ENCODE measurements around the gene VPS26B.
"Not testable (repeated sequence)": the region's sequence is repeated elsewhere in the genome, so short reads cannot be mapped to it uniquely, and the experiment has no call there.

The VPS26B gene

DNA sequence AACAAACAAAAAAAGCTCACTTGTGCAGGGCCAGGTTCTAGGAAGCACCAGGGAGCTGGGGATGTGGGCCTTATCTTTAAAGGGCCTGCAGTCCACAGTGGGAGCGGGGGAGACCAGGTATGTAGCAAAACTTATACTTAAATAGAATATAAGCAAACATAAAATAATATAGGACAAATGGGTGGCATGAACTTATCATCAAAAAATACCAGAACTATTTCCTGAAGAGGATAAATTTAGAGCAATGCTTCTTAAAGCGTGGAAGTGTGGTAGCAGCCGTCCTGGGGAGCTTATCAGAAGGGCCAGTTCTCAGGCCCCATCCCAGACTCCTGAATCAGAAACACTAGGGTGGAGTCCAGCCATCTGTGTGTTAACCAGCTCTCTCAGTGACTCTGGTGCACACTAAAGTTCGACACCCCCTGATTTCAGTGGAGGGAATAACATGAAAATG, 9.3 kb downstream of the VPS26B start:
- no peak for FAIRE-seq

DNA sequence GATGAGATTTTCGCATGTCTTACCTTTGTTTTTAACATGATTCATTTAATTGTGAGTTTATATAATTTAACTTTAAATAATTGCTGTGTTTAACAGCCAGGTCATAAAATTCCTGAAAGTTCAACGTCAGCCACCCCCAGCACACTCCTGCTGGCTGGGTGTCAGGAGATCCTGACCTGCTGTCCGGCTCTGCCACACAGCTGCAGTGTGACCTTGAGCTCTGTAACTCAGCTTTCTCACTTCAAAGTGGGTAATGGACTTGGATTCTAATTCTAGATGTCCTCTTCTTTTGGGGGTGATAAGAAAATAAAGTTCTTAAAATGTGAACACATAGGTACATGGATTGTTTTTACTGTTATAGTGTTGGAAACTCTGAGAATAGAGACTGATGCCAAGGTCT, 10.9 kb downstream of the VPS26B start:
- FAIRE-seq, result no peak

DNA sequence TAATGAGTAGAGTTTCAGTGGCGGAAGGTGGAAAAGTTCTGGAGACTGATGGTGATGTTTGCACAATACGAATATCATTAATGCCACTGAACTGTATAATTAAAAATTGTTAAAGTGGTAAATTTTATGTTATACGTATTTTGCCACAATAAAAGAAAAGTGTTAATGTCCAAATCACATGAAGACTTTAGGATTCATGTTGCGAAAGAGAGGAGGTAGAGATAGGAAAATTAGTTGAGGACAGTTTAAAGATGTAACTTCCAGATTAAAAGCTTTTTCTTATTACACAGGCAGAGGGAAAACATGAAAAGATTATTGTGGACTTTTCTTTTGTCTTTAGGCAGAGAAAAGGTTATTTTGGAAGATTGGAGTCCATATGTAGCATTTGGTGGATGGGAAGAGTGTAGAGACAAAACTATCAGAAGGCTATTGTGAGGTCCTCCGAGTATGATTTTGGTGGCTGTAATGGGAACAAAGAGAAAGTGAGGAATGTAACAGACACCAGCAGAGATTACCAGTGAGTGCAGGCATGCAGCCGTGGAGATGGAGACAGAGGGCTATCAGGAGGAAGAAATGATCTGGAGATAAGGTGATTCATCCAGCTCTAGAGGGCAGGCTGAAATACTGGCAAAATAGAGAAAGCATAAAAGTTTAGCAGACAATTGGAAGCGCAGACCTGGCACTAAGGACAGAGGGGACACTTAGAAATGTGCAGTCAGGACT, 12.5 kb downstream of the VPS26B start:
- no peak for FAIRE-seq

DNA sequence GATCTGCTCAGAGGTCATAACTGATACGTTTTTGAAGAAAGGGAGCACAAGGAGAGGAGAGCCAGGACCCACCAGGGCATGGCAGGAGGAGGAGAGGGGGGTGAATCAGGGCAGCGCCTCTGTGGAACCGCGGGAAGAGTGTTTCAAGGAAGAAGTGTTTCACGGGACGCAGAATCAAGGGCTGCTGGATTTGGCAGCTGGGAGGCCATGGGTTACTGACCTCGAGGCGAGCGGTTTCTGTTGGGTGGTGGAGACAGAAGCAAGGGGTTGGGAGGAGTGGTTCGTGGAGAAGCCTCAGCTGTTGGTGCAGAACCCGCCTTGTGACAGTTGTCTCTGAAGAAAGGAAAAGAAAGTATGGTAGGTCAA, 13.1 kb downstream of the VPS26B start:
- FAIRE-seq, result no peak

DNA sequence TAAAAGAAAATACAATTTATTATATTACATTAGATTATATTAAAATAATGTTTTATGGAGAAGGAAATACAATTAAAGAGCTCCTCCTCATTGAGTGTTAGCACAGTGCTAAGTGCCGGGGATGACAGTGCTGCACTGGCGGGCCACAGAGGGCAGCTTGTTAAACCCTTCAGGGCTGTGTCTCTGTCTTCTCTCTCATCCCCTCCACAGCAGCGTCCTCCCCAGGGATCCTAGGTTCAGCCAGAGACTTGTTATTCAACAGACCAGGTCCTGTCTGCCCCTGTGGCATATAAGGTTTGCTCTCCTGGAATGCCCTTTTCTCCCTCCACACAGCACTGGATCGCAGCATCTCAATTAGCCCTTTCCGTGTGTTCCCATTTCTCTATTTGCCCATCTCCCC, 14.5 kb downstream of the VPS26B start:
- no peak for FAIRE-seq

DNA sequence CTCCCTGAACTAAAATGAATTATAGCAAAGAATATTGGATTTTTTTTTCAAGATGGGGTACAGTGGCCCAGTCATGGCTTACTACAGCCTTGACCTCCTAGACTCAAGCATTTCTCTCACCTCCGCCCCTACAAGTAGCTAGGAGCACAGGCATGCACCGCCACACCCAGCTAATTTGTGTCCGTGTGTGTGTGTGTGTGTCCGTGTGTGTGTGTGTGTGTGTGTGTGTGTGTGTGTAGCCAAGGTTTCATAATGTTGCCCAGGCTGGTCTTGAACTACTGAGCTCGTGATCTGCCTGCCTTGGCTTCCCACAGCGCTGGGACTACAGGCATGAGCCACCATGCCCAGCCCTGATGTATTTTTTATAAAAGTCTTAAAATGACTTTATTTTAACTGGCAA, 16.1 kb downstream of the VPS26B start:
- no peak for FAIRE-seq

DNA sequence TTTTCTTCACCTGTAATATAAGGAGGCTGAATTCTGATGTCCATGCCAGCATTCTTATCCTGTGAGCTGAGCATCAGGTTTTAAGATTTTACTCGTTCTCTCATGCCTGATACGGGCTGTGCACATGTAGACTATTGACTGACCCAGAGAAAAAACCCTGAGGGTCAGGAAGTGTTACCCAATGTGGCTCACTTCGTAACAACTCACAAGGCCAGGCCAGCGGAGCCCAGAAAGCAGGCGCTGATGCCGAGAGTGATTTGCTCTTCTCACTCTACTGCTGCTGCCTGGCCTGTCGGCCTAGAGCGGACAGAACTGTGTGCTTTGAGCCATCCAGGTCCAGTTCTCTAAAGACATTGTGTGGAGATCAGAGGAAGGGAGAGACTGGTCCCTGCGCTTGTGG, 17.9 kb downstream of the VPS26B start:
- no peak for FAIRE-seq

DNA sequence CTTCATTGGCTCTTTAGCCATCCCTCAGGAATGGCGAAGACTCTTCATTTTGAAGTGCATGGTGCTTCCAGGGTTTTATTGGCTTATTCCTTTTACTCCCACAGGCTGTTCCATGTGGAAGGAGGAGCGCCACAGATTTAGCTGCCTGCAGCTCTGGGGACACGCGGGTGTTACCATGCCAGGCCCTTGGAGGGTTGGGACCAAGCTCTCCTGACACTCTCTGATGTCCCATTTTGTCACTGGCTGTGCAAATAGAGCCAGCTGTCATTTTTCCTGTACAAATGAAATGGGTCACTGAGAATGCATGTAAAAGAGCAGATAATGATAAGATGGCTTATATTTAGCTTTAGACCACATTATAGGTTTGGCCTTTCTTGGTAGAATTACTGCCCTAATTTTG, 19.4 kb downstream of the VPS26B start:
- FAIRE-seq, result no peak

DNA sequence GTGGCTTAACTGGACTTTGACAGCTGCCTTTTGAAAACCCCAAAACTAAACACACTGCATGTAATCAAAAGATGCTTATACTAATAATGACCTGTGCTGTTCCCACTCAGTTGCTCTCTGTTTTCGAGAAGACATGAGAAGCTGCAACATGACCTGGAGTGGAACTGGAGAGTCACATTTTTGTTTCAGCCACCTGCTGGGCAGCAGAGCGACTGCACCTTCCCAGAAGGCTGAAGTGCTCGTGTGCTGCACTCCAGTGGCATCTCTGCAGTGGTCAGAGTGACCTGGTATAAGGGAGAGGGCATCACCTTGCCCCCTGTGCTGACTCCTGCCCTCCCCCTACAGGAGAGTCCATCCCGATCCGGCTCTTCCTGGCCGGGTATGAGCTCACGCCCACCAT, 20.1 kb downstream of the VPS26B start:
- FAIRE-seq, result no peak

DNA sequence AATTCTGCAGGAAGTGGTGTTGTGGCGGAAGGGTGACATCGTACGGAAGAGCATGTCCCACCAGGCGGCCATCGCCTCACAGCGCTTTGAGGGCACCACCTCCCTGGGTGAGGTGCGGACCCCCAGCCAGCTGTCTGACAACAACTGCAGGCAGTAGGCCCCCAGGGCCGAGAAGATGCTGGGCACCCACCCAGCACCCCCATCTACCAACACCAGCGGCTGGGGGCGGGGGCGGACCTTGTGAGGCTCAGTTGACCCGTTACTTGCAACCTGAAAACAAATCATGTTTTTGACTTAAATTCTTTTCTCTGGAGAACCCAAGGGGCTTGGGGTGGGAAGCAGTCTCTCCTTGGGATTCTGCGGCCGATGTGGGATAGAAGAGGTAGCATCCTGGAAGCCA, 21.0 kb downstream of the VPS26B start:
- no peak for FAIRE-seq

DNA sequence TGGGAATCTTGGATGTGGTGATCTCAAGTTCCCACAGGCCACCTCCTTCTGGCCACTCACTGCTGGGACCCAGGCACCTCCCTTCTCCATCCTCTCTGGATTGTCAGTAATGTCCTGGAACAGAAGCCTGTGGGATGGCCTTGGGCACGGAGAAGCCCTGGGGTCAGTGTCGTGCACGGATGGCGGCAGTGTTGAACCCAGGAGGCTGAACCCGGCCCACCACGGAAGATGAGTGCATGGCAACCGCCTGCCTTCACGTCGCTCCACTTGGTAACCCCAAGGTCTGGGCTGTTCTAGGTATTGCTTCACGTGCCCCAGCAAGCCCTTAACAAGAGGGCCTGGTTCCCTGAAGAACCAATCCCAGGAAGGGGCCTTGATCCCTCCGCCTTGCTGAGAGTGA, 21.6 kb downstream of the VPS26B start:
- no peak for FAIRE-seq

DNA sequence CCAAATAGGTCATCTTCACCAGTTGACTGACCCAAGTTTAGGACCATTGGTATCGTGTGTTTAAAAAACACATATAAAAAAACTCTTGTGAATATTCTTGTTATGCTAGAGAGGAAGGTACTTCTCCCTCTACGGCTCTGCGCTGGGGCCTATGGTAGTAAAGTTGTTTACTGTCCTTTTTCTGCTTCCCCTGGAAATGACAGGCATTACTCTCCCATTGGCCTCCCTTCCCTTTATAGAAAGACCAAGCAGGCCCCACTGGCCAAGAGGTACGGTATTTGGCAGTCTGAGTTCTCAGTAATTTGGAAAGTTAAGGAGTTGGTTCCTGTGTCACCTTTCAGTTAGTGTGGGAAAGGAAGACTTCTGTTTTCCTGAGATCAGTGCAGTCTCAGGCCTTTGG, 22.2 kb downstream of the VPS26B start:
- FAIRE-seq, result no peak

DNA sequence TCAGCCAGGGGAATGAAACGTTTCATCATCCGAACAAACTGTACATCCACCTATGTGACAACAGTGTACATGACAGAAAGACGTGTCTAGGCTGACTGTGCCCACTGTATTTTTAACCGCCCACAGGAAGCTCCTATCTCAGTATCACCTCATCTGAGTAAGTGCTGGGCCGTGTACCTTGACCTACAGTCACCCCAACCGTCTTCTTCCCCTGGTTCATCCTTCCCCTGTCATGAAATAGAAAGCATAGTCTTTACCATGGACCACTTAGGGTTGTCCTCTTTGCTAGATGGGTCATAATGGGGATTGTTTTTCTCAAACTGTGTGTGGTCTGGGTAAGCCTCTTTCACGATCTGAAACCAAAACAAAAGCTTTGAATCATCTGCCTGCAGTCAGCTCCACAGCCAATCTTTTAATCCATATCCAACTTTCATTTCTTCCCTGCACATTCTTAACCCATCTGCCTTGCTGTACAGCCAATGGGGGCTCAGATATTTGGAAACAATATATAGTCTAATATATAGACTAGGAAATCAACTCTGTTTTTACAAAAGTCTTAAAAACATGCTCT, 24.5 kb downstream of the VPS26B start:
- FAIRE-seq, result no peak

DNA sequence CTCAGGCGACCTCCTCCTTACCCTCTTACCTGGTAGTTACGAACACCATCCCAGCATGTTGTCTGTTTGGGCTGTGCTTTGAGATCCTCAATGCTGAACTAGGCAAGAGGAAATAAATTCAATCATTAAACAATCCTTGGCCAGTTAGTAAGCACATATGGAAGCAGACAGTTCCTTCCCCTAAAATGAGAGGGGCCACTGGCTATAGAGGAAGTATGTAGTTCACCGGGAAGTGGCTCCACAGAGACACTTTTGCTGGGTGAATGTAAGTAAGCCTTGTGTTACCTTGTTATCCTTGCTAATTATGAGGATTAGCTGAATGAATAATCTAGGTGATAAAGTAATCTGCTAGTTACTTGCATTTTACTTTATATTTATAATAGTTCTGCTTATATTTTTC, 25.8 kb downstream of the VPS26B start:
- FAIRE-seq, result no peak

DNA sequence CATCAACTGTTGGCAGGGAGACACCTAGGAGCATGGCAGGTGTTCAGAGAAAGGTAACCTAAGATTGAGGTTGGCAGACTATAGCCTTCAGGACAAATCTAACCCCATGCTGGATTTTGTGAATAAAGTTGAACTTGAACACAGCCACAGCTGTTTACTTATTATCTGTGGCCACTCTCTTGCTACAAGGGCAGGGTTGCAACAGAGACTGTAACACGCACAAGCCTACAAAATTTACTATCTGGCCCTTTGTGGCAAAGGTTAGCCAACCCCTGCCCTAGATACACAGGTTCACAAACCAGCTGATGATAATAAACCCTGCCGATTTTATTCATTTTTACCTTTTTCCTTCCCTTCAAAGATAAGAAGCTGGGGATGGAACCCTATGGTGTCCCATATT, 26.2 kb downstream of the VPS26B start:
- no peak for FAIRE-seq

DNA sequence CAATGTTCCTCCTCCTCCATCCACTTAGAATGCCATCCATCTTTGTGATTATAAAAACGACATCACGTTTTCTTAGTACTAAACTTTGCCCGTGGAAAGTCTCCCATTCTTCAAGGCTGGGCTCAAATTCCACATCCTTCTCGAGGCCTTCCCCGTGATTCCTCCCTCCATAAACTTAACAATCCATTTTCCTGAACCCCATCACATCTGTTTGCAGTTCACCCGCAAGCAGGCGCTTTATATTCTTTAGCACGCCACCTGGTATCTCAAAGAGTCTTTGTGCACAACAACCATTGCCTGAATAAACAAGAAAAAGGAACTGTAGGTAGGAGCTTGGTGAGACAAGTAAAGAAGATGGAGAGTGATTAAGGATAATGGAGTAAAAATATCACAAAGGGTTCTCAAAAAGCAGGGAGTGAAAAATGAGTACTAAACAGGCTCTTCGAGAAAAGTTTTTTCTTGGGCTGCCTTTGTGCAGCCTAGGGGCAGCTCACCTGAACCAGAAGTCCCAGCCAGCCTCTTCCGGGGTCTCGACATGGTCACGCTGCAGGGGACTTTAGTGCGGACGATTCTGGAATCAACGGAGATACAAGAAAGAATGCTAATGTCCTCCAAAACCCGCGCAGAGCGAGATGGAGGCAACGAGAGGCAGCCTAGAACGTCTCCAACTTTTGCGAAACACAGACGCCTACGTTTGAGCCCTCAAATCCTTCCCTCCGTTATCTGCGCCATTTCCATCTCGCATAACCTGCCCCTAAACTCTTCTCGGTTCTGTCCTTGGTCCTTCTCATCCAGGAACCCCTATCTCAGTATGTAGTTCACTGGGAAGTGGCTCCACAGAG, 28.1 kb downstream of the VPS26B start:
- FAIRE-seq, result no peak

DNA sequence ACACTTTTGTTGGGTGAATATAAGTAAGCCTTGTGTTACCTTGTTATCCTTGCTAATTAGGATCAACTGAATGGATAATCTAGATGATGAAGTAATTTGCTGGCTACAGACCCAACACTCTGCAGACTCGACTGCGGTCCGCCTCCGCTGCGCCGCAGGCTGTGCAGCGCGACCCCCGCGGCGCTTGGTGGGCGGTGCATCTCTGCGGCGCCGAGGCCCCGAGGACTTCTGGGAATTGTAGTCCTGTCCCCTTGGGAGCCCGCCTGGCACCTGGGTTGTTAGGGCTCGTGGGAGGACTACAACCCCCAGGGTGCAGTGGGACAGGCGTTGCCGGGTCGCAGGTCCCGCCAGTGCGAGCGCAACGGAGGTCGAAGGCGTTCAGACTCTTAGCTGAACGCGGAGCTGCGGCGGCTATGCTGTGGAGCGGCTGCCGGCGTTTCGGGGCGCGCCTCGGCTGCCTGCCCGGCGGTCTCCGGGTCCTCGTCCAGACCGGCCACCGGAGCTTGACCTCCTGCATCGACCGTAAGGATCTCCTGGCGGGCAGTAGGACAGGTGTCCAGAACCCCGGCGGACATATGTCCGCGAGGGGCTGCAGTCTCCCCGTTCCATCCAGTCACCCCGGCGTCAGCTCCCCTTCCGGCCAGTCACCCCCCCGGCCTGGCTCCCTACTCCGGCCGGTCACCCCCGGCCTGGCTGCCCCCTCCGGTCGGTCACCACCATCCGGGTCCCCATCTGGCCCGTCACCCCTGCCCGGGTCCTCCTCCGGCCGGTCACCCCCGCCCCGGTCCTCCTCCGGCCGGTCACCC, 28.9 kb downstream of the VPS26B start, which contains the start of the genes ACAD8 and THYN1:
Gene ACAD8, plus strand, starts transcription at position 381 of the 806 bp plus-strand sequence. Its CDS starts 33 bp downstream, at position 414.
Gene THYN1, minus strand, starts transcription at position 165 of the 806 bp plus-strand sequence. CDS start 470 bp downstream, outside the sequence.
- FAIRE-seq, result no peak

DNA sequence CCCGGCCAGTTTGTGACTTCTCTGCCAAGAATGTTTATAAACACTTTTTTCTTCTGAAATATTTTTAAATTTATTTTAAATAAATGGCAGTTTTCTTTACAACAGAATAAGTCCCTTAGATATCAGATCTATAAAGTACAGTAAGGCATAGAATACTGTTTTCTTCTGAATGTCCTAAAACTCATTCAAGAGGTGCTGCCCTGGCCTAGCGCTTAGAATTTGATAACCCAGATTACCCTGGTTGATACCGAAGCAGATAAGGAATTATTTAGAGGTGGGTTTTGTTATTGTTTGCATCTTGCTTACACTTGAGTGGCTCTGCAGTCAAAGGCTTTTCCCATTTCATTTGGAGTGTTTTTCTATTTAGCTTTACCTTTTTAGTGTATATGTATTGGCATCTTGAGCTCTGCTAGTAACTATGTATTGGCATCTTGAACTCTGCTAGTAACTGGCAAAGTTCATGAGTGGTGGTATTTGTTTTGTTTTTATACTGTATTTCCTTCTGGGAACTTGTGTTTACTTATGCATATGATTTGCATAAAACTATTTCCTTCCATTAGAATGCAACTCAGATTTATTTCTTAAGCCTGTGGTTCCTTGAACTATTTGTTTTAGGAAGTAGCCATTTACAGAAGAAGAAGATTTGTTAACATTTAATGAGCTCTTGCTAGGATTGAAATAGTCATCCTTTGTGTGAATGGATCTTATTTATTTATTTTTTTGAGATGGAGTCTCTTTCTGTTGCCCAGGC, 30.1 kb downstream of the VPS26B start:
- no peak for FAIRE-seq

DNA sequence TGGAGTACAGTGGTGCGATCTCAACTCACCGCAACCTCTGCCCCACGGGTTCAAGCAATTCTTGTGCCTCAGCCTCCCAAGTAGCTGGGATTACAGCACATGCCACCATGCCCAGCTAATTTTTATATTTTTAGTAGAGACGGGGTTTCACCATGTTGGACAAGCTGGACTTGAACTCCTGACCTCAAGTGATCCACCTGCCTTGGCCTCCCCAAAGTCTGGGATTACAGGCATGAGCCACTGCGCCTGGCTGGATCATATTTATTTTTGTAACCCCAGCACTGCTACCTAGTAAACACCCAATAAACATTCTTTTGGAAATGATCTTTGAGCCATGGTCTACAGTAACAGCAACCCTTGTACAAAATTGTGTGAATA, 30.7 kb downstream of the VPS26B start:
- not testable (repeated sequence) for FAIRE-seq

DNA sequence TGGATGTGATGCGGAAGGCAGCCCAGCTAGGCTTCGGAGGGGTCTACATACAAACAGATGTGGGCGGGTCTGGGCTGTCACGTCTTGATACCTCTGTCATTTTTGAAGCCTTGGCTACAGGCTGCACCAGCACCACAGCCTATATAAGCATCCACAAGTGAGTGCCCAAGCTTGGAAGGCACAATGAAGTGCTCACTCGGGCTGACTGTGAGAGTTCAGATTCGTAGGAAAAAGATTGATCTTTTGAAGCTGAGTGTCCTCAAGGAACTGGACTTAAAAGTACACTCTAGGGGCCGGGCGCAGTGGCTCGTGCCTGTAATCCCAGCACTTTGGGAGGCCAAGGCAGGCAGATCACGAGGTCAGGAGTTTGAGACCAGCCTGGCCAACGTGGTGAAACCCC, 32.6 kb downstream of the VPS26B start:
- FAIRE-seq, result no peak

DNA sequence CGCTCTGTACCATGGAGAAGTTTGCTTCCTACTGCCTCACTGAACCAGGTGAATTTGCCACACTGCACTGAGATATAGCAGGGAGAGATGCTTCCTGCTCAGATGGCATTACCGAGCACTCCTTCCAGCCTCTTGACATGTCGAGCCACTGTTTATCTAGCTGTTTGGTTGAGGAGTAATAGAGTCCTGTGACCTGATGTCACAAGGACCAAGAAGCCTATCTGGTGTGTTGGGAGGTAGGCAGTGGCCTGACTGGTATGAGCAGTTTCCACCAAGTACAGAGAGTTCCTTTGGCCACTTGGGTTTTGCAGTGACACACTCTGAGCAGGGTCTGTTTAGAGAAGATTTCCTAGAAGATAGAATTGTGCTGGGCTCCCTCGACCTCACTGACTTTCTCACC, 34.1 kb downstream of the VPS26B start:
- no peak for FAIRE-seq

DNA sequence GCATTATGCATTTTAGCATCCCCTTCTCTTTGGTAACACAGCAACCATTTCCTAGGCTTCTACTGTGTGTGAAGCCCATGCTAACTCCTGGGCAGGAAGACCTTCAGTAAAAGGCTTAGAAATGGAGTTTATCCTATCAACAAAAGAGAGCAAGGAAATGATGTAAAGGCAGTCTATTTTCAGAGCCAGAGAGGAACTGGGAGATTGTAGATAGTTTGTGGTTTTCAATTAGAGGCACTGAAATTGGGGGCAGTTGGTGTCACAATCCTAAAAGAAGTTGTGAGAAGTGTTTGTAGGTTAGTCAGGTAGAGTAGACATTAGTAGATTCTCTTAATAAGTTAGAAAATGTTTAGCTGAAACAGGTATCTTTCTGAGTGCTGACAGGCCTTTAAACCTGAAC, 36.0 kb downstream of the VPS26B start:
- FAIRE-seq, result no peak

Measured in colon (tissue), 2 donors.